ENCODE results near the gene ERC2. TPM values are rescaled to one million over a fixed set of nuclear protein-coding genes. Genes with fewer than 3 reads are reported as not detected.

The ERC2 gene
- total RNA-seq, 1 donor from 2014 or later = under 0.01 TPM

DNA sequence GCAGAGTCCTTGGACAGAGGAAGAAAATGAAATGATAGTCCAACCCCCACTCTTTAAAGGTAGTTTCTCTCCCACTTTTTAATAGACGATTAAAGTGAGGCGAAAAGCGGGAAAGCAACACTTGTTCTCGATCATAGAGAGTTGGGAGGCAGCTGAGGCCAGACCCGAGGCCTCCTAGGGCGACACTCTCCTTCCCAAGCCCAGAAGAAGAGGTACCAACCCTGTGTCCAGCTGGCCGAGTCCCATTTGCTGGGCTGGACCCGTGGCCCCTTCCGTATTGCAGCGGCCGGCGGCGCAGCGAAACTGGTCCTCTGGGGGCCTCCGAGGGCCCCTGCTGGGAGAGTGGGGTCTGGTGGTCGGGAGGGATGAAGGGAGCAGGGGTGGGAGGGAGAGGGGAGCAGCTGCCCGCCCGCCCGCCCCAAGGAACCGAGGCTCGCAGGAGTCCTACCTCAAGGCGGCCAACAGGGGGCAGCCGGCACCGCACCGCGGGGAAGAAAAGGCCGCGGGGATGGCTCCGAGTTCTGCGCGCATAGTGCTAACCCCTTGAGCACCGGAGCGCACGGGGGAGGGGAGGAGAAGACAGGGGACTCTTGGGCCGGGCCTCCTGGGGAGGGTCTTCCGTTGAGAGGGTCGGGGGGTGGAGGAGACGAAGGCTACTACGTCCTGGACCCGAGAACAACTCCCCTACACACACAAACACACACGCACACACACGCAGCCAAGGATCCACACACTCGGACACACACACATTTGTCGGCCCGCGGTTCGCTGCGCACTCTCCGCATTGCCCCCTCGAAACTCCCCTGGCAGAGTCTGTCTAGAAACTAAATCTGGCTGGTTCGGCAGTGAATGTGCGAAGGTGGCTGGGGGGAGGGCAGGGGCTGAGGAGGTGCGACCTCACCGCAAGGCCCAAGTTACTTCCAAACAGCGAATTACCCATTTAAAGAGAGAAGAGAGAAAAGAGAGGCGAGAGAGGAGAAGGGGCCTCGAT lies 983.2 kb downstream of the ERC2 start:
- TF ChIP-seq, protein P1, sequence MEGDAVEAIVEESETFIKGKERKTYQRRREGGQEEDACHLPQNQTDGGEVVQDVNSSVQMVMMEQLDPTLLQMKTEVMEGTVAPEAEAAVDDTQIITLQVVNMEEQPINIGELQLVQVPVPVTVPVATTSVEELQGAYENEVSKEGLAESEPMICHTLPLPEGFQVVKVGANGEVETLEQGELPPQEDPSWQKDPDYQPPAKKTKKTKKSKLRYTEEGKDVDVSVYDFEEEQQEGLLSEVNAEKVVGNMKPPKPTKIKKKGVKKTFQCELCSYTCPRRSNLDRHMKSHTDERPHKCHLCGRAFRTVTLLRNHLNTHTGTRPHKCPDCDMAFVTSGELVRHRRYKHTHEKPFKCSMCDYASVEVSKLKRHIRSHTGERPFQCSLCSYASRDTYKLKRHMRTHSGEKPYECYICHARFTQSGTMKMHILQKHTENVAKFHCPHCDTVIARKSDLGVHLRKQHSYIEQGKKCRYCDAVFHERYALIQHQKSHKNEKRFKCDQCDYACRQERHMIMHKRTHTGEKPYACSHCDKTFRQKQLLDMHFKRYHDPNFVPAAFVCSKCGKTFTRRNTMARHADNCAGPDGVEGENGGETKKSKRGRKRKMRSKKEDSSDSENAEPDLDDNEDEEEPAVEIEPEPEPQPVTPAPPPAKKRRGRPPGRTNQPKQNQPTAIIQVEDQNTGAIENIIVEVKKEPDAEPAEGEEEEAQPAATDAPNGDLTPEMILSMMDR (IDR thresholded peaks at IDR 0.05; ENCODE audit: insufficient read depth, low read length, severe bottlenecking) = peak; percentile 73
- H3K4me3 ChIP-seq (ENCODE audit: low read depth, low read length) = peak overlapping the region; percentile 49
- DNase-seq (ENCODE audit: low read depth) (no peak), FAIRE-seq (no peak)
- H3K36me3 ChIP-seq (ENCODE audit: control insufficient read depth, insufficient read depth, low read length) = no peaks in the 10 kb centered on the region
- peaks cover 4% of the 10 kb centered on the region for H3K27me3 ChIP-seq (ENCODE audit: control insufficient read depth, insufficient read depth, low read length)

DNA sequence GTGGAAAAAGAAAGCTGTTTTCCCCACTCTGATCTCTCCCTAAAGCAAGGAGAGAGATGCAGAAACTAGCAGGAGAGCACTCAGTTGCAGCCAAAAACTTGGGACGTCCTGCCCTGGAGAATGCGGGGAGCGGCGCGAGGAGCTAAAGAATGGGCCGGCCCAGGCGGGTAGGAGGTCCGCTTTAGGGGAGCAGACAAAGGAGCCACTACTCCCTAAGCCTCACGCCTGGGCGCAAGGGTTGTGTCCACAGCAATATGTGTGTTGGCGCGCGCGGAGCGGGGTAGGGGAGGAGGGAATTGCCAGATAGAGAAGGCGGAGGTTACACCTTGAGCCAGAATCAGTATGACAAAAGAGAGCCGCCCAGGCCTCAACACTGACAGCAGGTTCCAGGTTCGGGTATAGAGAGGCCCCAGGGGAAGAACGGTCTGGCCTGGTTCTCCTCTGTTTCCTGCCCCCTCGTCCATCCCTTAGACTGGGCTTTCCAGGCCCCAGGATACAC lies 984.0 kb downstream of the ERC2 start:
- no peak for DNase-seq (ENCODE audit: low read depth)

DNA sequence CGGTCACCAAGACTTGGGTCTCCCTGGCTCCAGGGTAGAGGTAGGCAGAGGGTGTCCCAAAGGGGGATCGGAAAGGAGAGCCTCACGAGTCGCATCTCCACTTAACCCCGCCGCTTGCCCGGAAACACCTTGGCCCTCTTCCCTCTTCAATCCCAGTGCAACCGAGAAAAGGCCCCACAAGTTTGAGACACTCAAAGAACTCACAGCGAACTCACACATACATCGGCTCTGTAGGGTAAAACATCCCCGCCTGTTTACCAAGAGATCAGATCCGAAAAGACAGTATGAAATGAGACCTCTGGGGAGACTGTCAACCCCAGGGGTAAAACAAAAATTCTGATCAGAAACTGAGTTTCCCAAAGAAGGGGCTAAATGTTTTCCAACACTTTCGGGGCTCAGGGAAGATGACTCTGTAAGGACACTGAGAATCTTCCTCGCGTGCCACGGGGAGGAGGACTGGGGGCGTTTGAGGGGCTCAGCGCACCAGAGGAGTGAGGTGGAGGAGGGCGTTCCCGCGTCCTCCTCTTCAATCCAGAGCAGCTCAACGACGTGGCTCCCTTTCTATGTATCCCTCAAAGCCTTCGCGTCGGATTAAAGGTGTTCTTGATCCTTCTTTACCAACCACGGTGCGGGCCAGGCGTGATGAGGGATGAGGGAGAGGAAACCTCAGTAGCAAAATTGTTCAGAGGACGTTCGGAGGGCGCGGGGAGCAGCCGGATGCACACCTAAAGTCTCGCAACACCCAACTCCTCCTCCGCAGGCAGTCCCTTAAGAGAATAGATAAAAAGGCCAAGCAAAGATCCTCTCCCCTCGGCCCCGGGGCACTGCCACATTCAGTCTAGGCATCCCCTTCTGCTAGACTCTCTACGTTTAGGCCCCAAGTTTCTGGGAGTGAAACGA lies 984.8 kb downstream of the ERC2 start:
- DNase-seq (ENCODE audit: low read depth) = no peak
- H3K27me3 ChIP-seq (ENCODE audit: control insufficient read depth, insufficient read depth, low read length) = peaks cover 4% of the 10 kb centered on the region
- no peak for FAIRE-seq
- no peak overlapping the region for H3K4me3 ChIP-seq (ENCODE audit: low read depth, low read length)
- TF ChIP-seq, protein P1 (IDR thresholded peaks at IDR 0.05; ENCODE audit: insufficient read depth, low read length, severe bottlenecking) = no peak
- no peaks in the 10 kb centered on the region for H3K36me3 ChIP-seq (ENCODE audit: control insufficient read depth, insufficient read depth, low read length)

More for the DNA sequence above, 984.0 kb downstream of the ERC2 start:
- FAIRE-seq = no peak
- TF ChIP-seq, protein P1 (IDR thresholded peaks at IDR 0.05; ENCODE audit: insufficient read depth, low read length, severe bottlenecking) = no peak
- Histone ChIP-seq H3K36me3 (ENCODE audit: control insufficient read depth, insufficient read depth, low read length) (no peaks in the 10 kb centered on the region), H3K4me3 (ENCODE audit: low read depth, low read length) (no peak overlapping the region), H3K27me3 (ENCODE audit: control insufficient read depth, insufficient read depth, low read length) (peaks cover 4% of the 10 kb centered on the region)

DNA sequence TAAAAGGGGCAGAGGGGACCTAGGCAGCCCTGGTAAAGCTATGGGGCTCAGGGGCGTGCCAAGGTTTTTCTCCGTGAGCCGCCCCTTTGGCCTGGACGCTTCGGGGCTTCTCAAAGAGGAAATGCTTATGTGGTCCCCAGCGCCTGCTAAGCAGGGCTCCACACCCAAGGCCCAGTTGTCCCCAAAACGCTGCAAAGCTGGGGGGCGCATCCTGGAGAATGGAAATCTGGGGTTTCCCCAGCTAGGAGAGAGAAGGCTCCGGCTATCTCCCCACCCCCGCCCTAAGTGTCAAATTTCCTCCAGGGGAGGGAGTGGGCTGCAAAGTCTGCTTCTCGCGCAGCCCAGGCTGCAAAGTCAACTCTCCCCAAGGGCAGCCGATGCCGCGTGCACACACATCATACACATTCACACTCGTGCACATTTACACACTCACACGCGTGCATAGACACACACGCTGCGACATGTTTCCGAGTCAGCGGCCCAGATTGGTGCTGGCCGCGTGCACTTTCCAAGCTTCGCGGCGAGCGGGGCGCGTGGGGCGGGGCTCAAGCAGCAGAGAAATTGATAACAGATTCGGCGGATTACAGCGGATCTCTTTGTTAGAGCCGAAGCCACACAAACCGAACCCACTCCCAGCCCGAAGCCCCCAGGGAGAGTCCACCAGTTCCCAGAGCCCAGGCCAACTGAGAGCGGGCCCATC lies 985.6 kb downstream of the ERC2 start:
- DNase-seq (ENCODE audit: low read depth) (no peak), FAIRE-seq (no peak)
- Histone ChIP-seq H3K36me3 (ENCODE audit: control insufficient read depth, insufficient read depth, low read length) (no peaks in the 10 kb centered on the region), H3K4me3 (ENCODE audit: low read depth, low read length) (no peak overlapping the region), H3K27me3 (ENCODE audit: control insufficient read depth, insufficient read depth, low read length) (peaks cover 4% of the 10 kb centered on the region)
- TF ChIP-seq, protein P1 (IDR thresholded peaks at IDR 0.05; ENCODE audit: insufficient read depth, low read length, severe bottlenecking) = no peak

DNA sequence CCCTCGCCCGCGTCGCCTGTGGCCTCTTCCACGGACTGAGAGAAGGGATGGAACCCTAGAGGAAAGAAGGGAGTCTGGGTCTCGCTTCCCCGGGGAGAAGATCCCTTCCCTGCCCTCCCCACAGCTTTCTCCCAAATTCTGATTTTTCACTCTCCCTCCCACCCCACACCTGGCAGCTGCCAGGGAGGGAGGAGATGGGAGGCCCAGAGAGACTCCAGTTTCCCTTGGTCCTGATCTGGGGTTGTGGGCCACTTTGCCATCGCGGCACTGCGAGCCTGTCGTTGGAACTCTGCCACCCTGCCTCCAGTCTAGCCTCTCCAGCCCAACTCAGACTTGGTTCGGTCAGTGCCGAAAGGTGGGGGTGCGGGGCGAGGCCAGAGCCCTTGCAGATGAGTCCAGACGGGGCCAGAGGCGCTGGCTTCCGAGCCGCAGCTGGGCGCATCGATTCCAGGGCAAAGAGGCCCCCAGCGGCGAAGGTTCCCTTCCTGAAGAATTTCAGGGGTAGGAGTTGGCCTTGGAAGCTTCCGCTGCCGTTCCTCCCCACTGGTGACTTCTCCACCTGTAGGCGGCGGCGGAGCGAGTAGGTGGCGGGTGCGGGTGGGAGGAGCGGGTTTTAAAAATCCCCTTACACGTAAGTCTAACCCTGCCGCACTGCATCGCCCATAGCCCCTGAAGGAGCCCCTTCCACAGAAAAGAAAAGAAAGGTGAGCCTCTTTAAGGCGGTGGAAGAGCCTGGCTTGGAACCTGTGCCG lies 986.3 kb downstream of the ERC2 start:
- FAIRE-seq (no peak), DNase-seq (ENCODE audit: low read depth) (no peak)
- H3K4me3 ChIP-seq (ENCODE audit: low read depth, low read length) = peak overlapping the region; percentile 37
- H3K27me3 ChIP-seq (ENCODE audit: control insufficient read depth, insufficient read depth, low read length) = peaks cover 4% of the 10 kb centered on the region
- TF ChIP-seq, protein P1 (IDR thresholded peaks at IDR 0.05; ENCODE audit: insufficient read depth, low read length, severe bottlenecking) = peak; percentile 18
- H3K36me3 ChIP-seq (ENCODE audit: control insufficient read depth, insufficient read depth, low read length) = no peaks in the 10 kb centered on the region
